ENCODE measurements around the gene MINDY3.
"Not testable (repeated sequence)": the region's sequence is repeated elsewhere in the genome, so short reads cannot be mapped to it uniquely, and the experiment has no call there.

The MINDY3 gene

GRCh38 chr10:15802375-15802949 lies 57.8 kb downstream of the MINDY3 start:
- no peak for DNase-seq

DNA sequence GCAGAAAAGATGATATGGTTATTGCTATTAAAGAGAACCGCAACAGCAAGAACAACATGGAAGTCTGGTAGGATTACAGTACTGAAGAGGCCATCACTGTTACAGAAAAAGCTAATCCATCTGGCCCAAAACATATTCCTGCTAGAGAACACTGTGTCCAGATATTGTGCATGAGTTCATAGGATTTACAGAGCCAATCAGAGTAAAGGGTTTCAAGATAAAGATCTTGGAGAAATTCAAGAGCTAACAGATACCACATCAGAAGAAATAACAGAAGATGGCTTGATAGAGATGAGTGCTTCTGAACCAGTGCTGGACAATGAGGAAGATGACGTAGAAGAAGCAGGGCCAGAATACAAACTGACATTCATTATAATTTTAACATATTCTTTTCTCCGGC lies 58.7 kb downstream of the MINDY3 start:
- no peak for DNase-seq

- DNase-seq: no peak
Measured at GRCh38 chr10:15801147-15801546, 59.2 kb downstream of the MINDY3 start.

GRCh38 chr10:15797346-15797745 lies 63.0 kb downstream of the MINDY3 start:
- DNase-seq: no peak

DNA sequence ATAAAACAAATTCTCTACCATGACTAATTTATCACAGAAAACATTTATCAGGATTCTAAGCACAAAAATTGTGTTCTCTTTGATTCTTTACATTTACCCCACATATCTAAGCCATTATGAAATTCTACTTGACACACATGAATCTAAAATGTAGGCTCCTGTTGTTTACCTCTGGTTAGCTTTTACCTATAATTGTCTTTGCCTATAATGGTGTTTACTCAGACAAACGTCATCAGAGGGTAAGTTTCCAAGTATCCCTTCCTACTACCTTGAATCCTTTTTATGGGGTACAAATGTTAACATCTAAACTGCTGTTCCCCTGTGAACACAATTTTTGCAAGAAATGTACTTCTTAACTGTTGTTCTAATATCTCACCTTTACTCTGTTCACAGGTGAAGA lies 63.5 kb downstream of the MINDY3 start:
- DNase-seq: no peak

GRCh38 chr10:15796098-15796759 lies 64.1 kb downstream of the MINDY3 start:
- no peak for DNase-seq

GRCh38 chr10:15795036-15795792 lies 65.1 kb downstream of the MINDY3 start:
- DNase-seq: no peak

GRCh38 chr10:15794569-15794968 lies 65.7 kb downstream of the MINDY3 start:
- DNase-seq: no peak

GRCh38 chr10:15793664-15794063 lies 66.6 kb downstream of the MINDY3 start:
- DNase-seq: no peak

DNA sequence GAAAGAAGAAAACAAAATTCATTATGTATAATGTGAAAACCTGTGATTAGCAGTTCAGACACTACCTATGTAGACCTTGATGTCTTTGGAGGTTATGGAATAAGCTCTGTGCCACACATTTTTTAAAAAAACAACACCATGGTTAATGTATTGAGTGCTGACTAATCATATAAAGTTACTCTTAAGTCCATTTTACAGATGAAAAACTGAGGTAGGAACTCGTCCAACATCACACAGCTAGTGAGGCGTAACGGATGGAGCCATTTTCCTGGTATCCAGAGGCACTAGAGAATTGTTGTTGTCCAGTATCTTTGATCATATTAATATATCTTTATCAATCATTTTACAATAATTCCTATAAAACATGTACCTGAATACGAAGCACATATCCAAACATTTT lies 67.5 kb downstream of the MINDY3 start:
- DNase-seq: no peak

- DNase-seq: no peak
Measured at GRCh38 chr10:15791816-15792524, 68.3 kb downstream of the MINDY3 start.

GRCh38 chr10:15789793-15790525 lies 70.3 kb downstream of the MINDY3 start:
- DNase-seq: no peak

- no peak for DNase-seq
Measured at GRCh38 chr10:15787426-15787825, 72.9 kb downstream of the MINDY3 start.

- no peak for DNase-seq
Measured at GRCh38 chr10:15784662-15785300, 75.5 kb downstream of the MINDY3 start.

GRCh38 chr10:15783941-15784636 lies 76.2 kb downstream of the MINDY3 start:
- no peak for DNase-seq

DNA sequence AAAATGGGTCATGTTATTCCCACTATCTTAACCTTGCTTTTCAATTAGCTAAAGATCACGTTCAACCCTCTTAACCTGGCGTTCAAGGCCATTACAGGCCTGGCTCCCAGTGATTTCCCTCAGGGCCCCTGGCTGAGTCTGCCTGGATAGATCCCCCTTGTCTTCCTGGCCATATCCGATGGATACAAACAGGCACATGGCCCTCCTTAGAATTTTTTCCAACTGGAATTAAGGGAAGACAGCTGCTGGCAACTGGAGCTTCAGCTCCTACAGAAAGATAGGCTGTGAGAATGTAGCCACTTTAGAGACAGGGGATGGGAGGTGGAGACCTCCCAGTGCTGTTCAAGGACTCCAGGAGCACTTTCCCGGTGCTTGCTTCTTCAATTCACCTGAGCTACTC lies 77.5 kb downstream of the MINDY3 start:
- no peak for DNase-seq

- DNase-seq: no peak
Measured at GRCh38 chr10:15781381-15781960, 78.8 kb downstream of the MINDY3 start.

DNA sequence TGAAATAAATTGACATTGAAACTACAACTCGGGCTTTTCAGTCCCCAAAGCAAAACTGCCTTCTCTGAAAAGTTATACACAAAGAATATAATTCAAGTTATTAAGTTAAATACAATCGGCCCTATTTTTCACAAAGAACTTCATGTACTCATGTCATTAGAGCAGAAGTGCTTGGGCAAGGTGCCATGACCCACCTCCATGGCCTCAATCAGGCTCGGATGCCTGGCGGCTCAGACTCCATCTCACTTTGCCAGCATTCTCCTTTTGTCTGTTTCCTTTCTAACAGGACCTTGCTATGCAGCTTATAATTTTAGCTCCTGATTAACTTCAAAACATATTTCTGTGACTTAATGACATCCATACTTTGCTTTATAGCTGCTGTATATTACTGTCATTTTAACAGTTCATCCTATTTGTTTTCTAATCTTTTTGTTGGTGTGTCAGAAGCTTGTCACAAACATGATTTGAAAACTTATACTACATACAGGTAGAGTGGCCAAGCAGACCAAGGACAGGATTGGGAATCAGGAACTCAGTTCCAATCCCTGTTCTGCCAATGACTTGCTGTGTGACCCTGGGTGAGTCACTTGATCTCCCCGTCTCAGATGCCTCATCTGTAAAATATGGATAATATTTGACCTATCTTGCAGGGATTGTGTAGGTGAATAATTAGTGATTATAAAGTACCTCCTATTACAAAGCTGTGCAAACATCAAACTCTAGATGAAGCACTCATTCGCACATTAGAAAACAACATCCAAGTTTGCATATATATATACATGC lies 79.8 kb downstream of the MINDY3 start:
- DNase-seq: no peak

DNA sequence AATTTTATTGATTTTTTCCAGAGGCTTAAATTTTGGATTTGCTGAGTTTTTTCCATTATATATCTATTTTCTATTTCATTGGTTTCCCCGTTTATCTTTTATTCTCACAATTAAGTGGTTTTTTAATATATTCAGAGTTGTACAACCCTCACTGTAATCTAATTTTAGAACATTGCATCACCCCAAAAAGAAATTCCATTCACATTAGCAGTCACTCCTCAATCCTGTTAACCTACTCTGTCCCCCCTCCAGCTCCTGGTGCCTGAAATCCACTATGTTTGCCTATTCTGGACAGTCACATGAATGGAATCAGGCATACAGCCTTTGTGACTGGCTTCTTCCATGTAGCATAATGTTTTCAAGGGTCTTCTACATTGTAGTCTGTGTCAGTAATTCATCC lies 84.8 kb downstream of the MINDY3 start:
- no peak for DNase-seq

GRCh38 chr10:15774534-15774933 lies 85.8 kb downstream of the MINDY3 start:
- not testable (repeated sequence) for DNase-seq
